ENCODE data around the gene CD151.
A peak's percentile ranks its signal among the peaks of the same experiment; 100 is the strongest.

CD151 gene

GRCh38 chr11:815675-816432, 16.9 kb upstream of the CD151 start:
- no peak for DNase-seq

GRCh38 chr11:816433-816779, 16.3 kb upstream of the CD151 start:
- DNase-seq, result no peak

GRCh38 chr11:818396-819128, 14.2 kb upstream of the CD151 start, which contains the start of gene PNPLA2:
Gene PNPLA2 (plus strand): TSS chr11:818914. CDS start chr11:819719, 805 bp downstream.
- no peak for DNase-seq

- DNase-seq, result peak; percentile 86
Observed at GRCh38 chr11:819129-819931, 13.4 kb upstream of the CD151 start.

- peak; percentile 93 for DNase-seq
Observed at GRCh38 chr11:819943-820649, 12.7 kb upstream of the CD151 start.

- DNase-seq, result no peak
Observed at GRCh38 chr11:820655-821511, 11.9 kb upstream of the CD151 start.

GRCh38 chr11:821512-822371, 11.0 kb upstream of the CD151 start:
- DNase-seq, result no peak

GRCh38 chr11:823441-824291, 9.1 kb upstream of the CD151 start:
- no peak for DNase-seq

- no peak for DNase-seq
Observed at GRCh38 chr11:824292-824880, 8.4 kb upstream of the CD151 start.

GRCh38 chr11:824942-825341, 7.8 kb upstream of the CD151 start:
- DNase-seq, result no peak

GRCh38 chr11:825366-826226, 7.2 kb upstream of the CD151 start:
- DNase-seq, result no peak

GRCh38 chr11:826227-826621, 6.5 kb upstream of the CD151 start:
- DNase-seq, result no peak

- no peak for DNase-seq
Observed at GRCh38 chr11:826836-827145, 6.0 kb upstream of the CD151 start.

GRCh38 chr11:827146-827896, 5.4 kb upstream of the CD151 start:
- no peak for DNase-seq

GRCh38 chr11:827897-828192, 4.9 kb upstream of the CD151 start, which contains the start of gene CRACR2B:
Gene CRACR2B (plus strand): TSS chr11:827919. CDS start chr11:828608, 689 bp downstream.
- DNase-seq, result no peak

GRCh38 chr11:828506-829175, 4.1 kb upstream of the CD151 start:
- no peak for DNase-seq

GRCh38 chr11:829176-829846, 3.4 kb upstream of the CD151 start:
- DNase-seq, result no peak

All from activated effector memory CD4-positive, alpha-beta T cell treated with Interleukin-2 at 50 U/mL for 16 hours (primary cell).